Measurements from ENCODE around the gene GNAT3.

- TF ChIP-seq, protein P1, sequence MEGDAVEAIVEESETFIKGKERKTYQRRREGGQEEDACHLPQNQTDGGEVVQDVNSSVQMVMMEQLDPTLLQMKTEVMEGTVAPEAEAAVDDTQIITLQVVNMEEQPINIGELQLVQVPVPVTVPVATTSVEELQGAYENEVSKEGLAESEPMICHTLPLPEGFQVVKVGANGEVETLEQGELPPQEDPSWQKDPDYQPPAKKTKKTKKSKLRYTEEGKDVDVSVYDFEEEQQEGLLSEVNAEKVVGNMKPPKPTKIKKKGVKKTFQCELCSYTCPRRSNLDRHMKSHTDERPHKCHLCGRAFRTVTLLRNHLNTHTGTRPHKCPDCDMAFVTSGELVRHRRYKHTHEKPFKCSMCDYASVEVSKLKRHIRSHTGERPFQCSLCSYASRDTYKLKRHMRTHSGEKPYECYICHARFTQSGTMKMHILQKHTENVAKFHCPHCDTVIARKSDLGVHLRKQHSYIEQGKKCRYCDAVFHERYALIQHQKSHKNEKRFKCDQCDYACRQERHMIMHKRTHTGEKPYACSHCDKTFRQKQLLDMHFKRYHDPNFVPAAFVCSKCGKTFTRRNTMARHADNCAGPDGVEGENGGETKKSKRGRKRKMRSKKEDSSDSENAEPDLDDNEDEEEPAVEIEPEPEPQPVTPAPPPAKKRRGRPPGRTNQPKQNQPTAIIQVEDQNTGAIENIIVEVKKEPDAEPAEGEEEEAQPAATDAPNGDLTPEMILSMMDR (IDR thresholded peaks at IDR 0.05; ENCODE audit: control extremely low read depth in 1 of 3, insufficient read depth in 1 of 3, low read depth in 1 of 3, low read length in 3 of 3) = no peak
- no peak for TF ChIP-seq TAF1 (IDR thresholded peaks at IDR 0.05; ENCODE audit: low read depth, low read length)
- TF ChIP-seq CEBPB (IDR thresholded peaks at IDR 0.05; ENCODE audit: low read depth, low read length) = no peak
- no peak for TF ChIP-seq SP1 (IDR thresholded peaks at IDR 0.05; ENCODE audit: low read depth, low read length)
- TF ChIP-seq HDAC6 (IDR thresholded peaks at IDR 0.05; ENCODE audit: low read depth, low read length) = no peak
- no peak for TF ChIP-seq YY1 (IDR thresholded peaks at IDR 0.05; ENCODE audit: low read depth, low read length)
- no peak for TF ChIP-seq TBP (IDR thresholded peaks at IDR 0.05; ENCODE audit: low read depth, low read length)
These were observed 23.5 kb downstream of the GNAT3 start for GRCh38 chr7:80488406-80488805.

Measured in H1 (cell line).